Osteoblast (primary cell): ENCODE results near the gene C1QL2. TPM values are rescaled to one million over a fixed set of nuclear protein-coding genes. Genes with fewer than 3 reads are reported as not detected.

Experiments used
- DNase-seq: peaks from one replicate; pipeline ENCODE4 v3.0.0; 2011; ENCODE audit warnings: low spot score, mixed read lengths; ENCODE audit not compliant: insufficient read length; ENCODE audit errors: missing footprints
- H2AFZ ChIP-seq: 2 replicates; pipeline ENCODE4 v1.6.0; 2011; ENCODE audit warnings: mild to moderate bottlenecking, low read length
- H3K27ac ChIP-seq: 2 replicates; pipeline ENCODE4 v1.5.1; 2011; ENCODE audit warnings: mild to moderate bottlenecking, low read depth, low read length, moderate library complexity
- H3K27me3 ChIP-seq: 2 replicates; pipeline ENCODE4 v1.6.0; 2012; ENCODE audit warnings: mild to moderate bottlenecking, control low read depth, inconsistent platforms, low read length, moderate library complexity; ENCODE audit not compliant: insufficient read depth
- H3K36me3 ChIP-seq: 2 replicates; pipeline ENCODE4 v1.5.1; 2011; ENCODE audit warnings: mild to moderate bottlenecking, low read length, control low read depth, moderate library complexity; ENCODE audit not compliant: insufficient read depth
- H3K4me1 ChIP-seq: 2 replicates; pipeline ENCODE4 v1.5.1; 2011; ENCODE audit warnings: mild to moderate bottlenecking, low read length, control low read depth, moderate library complexity; ENCODE audit not compliant: insufficient read depth
- H3K4me2 ChIP-seq: 2 replicates; pipeline ENCODE4 v1.6.0; 2011; ENCODE audit warnings: mild to moderate bottlenecking, low read length; ENCODE audit not compliant: insufficient read depth
- H3K4me3 ChIP-seq: fragments of 200-600 bp; sonication (generic); 3 replicates; pipeline ENCODE4 v1.5.1; 2012; ENCODE audit warnings: mild to moderate bottlenecking, low read length, inconsistent platforms; ENCODE audit not compliant: insufficient read depth
- H3K79me2 ChIP-seq: 2 replicates; pipeline ENCODE4 v1.6.0; 2012; ENCODE audit warnings: mild to moderate bottlenecking, low read length, control low read depth, inconsistent platforms; ENCODE audit not compliant: insufficient read depth
- H3K9me3 ChIP-seq: 2 replicates; pipeline ENCODE4 v1.5.1; 2011; ENCODE audit warnings: low read depth, low read length, control low read depth
- H4K20me1 ChIP-seq: 2 replicates; pipeline ENCODE4 v1.6.0; 2012; ENCODE audit warnings: mild to moderate bottlenecking, low read length, control low read depth; ENCODE audit not compliant: insufficient read depth
- CTCF ChIP-seq: IDR thresholded peaks from 2 replicates; pipeline ENCODE4 v1.5.1; 2011; ENCODE audit warnings: mild to moderate bottlenecking, low read depth, low read length, moderate library complexity; ENCODE audit errors: extremely low read depth
- total RNA-seq: library from RNA; depleted of rRNA; stranded (reverse); fragments of >200 nt; gene quantifications from 2 replicates; pipeline ENCODE4 v1.2.3, GENCODE V29; 2012

C1QL2 gene
- total RNA-seq, 1 donor, result not detected

- Histone ChIP-seq H3K9me3 (no peaks in the 10 kb centered on the region), H3K4me3 (no peak overlapping the region), H3K79me2 (no peaks in the 10 kb centered on the region), H4K20me1 (no peaks in the 10 kb centered on the region), H3K4me1 (peaks cover 10% of the 10 kb centered on the region), H3K36me3 (no peaks in the 10 kb centered on the region), H3K27me3 (no peaks in the 10 kb centered on the region), H2AFZ (peak overlapping the region; percentile 72), H3K27ac (no peak overlapping the region), H3K4me2 (no peak overlapping the region)
- DNase-seq, result no peak
- TF ChIP-seq CTCF, result no peak
These were observed 20.7 kb upstream of the C1QL2 start for GRCh38 chr2:119179202-119179601.

GRCh38 chr2:119178776-119179175, 20.2 kb upstream of the C1QL2 start:
- no peak overlapping the region for H2AFZ ChIP-seq
- no peak overlapping the region for H3K27ac ChIP-seq
- H3K4me2 ChIP-seq, result no peak overlapping the region

GRCh38 chr2:119177838-119178190, 19.3 kb upstream of the C1QL2 start:
- Histone ChIP-seq H4K20me1 (no peaks in the 10 kb centered on the region), H3K4me3 (no peak overlapping the region), H2AFZ (no peak overlapping the region), H3K9me3 (no peaks in the 10 kb centered on the region), H3K36me3 (no peaks in the 10 kb centered on the region), H3K27ac (no peak overlapping the region), H3K4me2 (no peak overlapping the region), H3K79me2 (no peaks in the 10 kb centered on the region), H3K4me1 (peaks cover 10% of the 10 kb centered on the region), H3K27me3 (no peaks in the 10 kb centered on the region)
- DNase-seq, result no peak
- no peak for TF ChIP-seq CTCF

More at GRCh38 chr2:119178776-119179175, 20.2 kb upstream of the C1QL2 start:
- Histone ChIP-seq H3K9me3 (no peaks in the 10 kb centered on the region), H3K36me3 (no peaks in the 10 kb centered on the region), H3K79me2 (no peaks in the 10 kb centered on the region), H3K4me3 (no peak overlapping the region), H3K4me1 (peaks cover 10% of the 10 kb centered on the region), H3K27me3 (no peaks in the 10 kb centered on the region), H4K20me1 (no peaks in the 10 kb centered on the region)
- TF ChIP-seq CTCF, result no peak
- DNase-seq, result no peak

- no peak for DNase-seq
These were observed 18.8 kb upstream of the C1QL2 start for GRCh38 chr2:119177171-119177837.

More at GRCh38 chr2:119177171-119177837, 18.8 kb upstream of the C1QL2 start:
- Histone ChIP-seq H4K20me1 (no peaks in the 10 kb centered on the region), H3K27ac (no peak overlapping the region), H3K36me3 (no peaks in the 10 kb centered on the region), H3K27me3 (no peaks in the 10 kb centered on the region), H3K9me3 (no peaks in the 10 kb centered on the region), H3K4me2 (no peak overlapping the region), H2AFZ (no peak overlapping the region), H3K79me2 (no peaks in the 10 kb centered on the region), H3K4me1 (peaks cover 10% of the 10 kb centered on the region), H3K4me3 (no peak overlapping the region)
- TF ChIP-seq CTCF, result no peak
